Measurements from ENCODE around the gene YAF2. TPM values are rescaled to one million over a fixed set of nuclear protein-coding genes. Genes with fewer than 3 reads are reported as not detected.

YAF2 gene
- total and polyA plus RNA-seq, 12 donors, result 26.9 to 129 (median 79.3) TPM

GRCh38 chr12:42144158-42144407 is 94.0 kb downstream of the YAF2 start:
- no peak for ATAC-seq
- no peaks in the 10 kb centered on the region for H3K27me3 ChIP-seq
- 0 to 1% methylated on average over 11 to 21 of the region's 21 CpGs for WGBS, 2 donors
- H3K4me3 ChIP-seq, result peak overlapping the region; percentile 49 to 87 (median 76)
- intact Hi-C loops (cut with DNase I), result loop anchor here in 8 of 10 donors (2.0 to 10.0 kb wide), 8 partner anchors 91 to 441 kb away; partner anchors contain the start of genes PPHLN1 (in 4 of the 8), ZCRB1 (in 4 of the 8), YAF2 (in 3 of the 8) and PRICKLE1 (in 1 of the 8)
- H3K4me1 ChIP-seq, result peaks cover 0 to 40% (median 29%) of the 10 kb centered on the region in 9 donors
- TF ChIP-seq, protein P1, sequence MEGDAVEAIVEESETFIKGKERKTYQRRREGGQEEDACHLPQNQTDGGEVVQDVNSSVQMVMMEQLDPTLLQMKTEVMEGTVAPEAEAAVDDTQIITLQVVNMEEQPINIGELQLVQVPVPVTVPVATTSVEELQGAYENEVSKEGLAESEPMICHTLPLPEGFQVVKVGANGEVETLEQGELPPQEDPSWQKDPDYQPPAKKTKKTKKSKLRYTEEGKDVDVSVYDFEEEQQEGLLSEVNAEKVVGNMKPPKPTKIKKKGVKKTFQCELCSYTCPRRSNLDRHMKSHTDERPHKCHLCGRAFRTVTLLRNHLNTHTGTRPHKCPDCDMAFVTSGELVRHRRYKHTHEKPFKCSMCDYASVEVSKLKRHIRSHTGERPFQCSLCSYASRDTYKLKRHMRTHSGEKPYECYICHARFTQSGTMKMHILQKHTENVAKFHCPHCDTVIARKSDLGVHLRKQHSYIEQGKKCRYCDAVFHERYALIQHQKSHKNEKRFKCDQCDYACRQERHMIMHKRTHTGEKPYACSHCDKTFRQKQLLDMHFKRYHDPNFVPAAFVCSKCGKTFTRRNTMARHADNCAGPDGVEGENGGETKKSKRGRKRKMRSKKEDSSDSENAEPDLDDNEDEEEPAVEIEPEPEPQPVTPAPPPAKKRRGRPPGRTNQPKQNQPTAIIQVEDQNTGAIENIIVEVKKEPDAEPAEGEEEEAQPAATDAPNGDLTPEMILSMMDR (IDR thresholded peaks at IDR 0.05), result no peak
- no peaks in the 10 kb centered on the region for H3K36me3 ChIP-seq
- DNase-seq, result peak in 1 of 2 donors; percentile 29
- no peaks in the 10 kb centered on the region for H3K9me3 ChIP-seq
- H3K27ac ChIP-seq, result peak overlapping the region; percentile 55 to 91 (median 88)

- 12 to 16% methylated on average over 12 of the region's 12 CpGs for WGBS, 2 donors
- H3K27ac ChIP-seq, result peak overlapping the region in 9 of 10 donors; percentile 81 to 91 (median 88)
- intact Hi-C loops (cut with DNase I), result loop anchor here in 8 of 10 donors (2.0 to 10.0 kb wide), 8 partner anchors 91 to 441 kb away; partner anchors contain the start of genes PPHLN1 (in 4 of the 8), ZCRB1 (in 4 of the 8), YAF2 (in 3 of the 8) and PRICKLE1 (in 1 of the 8)
Observed at GRCh38 chr12:42143452-42144157, 94.4 kb downstream of the YAF2 start.

DNA sequence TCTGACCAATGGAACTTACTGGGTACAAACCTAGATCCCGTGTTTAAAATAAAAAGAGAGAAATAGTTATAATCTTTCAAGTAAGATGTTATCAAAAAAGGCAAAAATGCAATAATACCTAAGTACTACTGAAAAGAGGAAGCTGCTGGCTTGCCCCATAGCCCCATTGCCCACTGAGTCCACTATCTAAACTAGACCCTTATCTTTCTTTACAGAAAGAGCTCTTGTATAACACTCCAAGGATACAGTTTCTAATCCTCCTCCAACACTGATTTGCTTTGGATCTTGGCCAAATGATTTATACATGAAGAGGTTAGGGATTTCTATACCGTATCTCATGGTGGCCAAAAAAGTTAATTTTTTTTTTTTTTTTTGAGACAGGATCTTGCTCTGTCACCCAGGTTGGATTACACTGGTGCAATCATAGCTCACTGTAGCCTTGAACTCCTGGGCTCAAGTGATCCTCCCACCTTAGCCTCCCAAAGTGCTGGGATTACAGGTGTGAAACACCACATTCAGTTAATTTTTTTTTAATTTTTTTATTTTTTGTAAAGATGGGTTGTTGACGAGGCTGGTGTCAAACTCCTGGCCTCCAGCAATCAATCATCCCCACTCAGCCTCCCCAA is 96.0 kb downstream of the YAF2 start:
- H3K4me3 ChIP-seq, result no peak overlapping the region
- TF ChIP-seq, protein P1 (IDR thresholded peaks at IDR 0.05), result no peak
- no peak for ATAC-seq

More at GRCh38 chr12:42143452-42144157, 94.4 kb downstream of the YAF2 start:
- DNase-seq, result no peak
- TF ChIP-seq, protein P1 (IDR thresholded peaks at IDR 0.05), result no peak
- Histone ChIP-seq H3K4me3 (peak overlapping the region; percentile 49 to 87 (median 76)), H3K9me3 (no peaks in the 10 kb centered on the region), H3K4me1 (peaks cover 0 to 40% (median 29%) of the 10 kb centered on the region in 9 donors), H3K36me3 (no peaks in the 10 kb centered on the region), H3K27me3 (no peaks in the 10 kb centered on the region)
- no peak for ATAC-seq

DNA sequence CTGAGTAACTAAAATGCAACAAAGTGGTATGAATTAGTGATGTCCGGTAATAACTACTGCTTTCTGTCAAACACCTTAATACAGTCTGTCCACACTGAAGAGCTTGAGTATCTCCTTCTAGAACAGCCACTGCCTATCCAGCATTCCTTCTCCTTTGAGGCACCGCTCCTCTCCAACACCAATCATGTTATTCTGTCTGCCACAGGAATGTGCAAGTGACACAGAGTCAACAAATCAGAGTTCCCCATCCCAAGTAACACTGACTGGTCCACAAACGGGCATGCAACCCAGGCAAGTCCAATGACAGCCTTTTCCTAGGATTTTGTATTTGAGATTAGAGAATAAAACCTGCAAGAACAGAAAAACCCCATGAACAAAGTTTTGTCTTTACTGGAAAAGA is 97.1 kb downstream of the YAF2 start:
- TF ChIP-seq, protein P1 (IDR thresholded peaks at IDR 0.05), result no peak
- no peaks in the 10 kb centered on the region for H3K27me3 ChIP-seq
- intact Hi-C loops (cut with DNase I), result loop anchor here in 8 of 10 donors (5.0 to 10.0 kb wide), 6 partner anchors 94 to 444 kb away; partner anchors contain the start of genes PPHLN1 (in 3 of the 8), YAF2 (in 3 of the 8), ZCRB1 (in 3 of the 8) and PRICKLE1 (in 1 of the 8)

More for the DNA sequence above, 96.0 kb downstream of the YAF2 start:
- H3K36me3 ChIP-seq, result no peaks in the 10 kb centered on the region
- 86 to 93% methylated on average over 3 of the region's 3 CpGs for WGBS, 2 donors
- no peak for DNase-seq
- no peaks in the 10 kb centered on the region for H3K27me3 ChIP-seq
- intact Hi-C loops (cut with DNase I), result loop anchor here in 8 of 10 donors (5.0 to 10.0 kb wide), 6 partner anchors 93 to 443 kb away; partner anchors contain the start of genes PPHLN1 (in 3 of the 8), YAF2 (in 3 of the 8), ZCRB1 (in 3 of the 8) and PRICKLE1 (in 1 of the 8)
- H3K9me3 ChIP-seq, result no peaks in the 10 kb centered on the region
- H3K27ac ChIP-seq, result no peak overlapping the region
- H3K4me1 ChIP-seq, result peaks cover 0 to 40% (median 29%) of the 10 kb centered on the region in 9 donors

More for the DNA sequence above, 97.1 kb downstream of the YAF2 start:
- Histone ChIP-seq H3K4me3 (peak overlapping the region in 1 of 10 donors; percentile 13), H3K27ac (peak overlapping the region in 2 of 10 donors; percentile 5 to 28), H3K9me3 (no peaks in the 10 kb centered on the region), H3K4me1 (peaks cover 0 to 40% (median 29%) of the 10 kb centered on the region in 9 donors), H3K36me3 (no peaks in the 10 kb centered on the region)
- peak in 1 of 2 donors; percentile 17 for DNase-seq
- no peak for ATAC-seq
- WGBS, 2 donors, result 38% methylated on average over 3 of the region's 3 CpGs
